ENCODE measurements around the gene PRLHR.

GRCh38 chr10:118547282-118547681 lies 48.2 kb downstream of the PRLHR start:
- TF ChIP-seq CTCF (conservative IDR thresholded peaks at IDR 0.05; ENCODE audit: low read depth, low read length) = no peak
- TF ChIP-seq EZH2 (IDR thresholded peaks at IDR 0.05; ENCODE audit: borderline replicate concordance, low read depth, low read length, poor library complexity, severe bottlenecking) = no peak

Measured in A673 (cell line).